B cell (primary cell): ENCODE measurements around the gene TWF2. TPM values are rescaled to one million over a fixed set of nuclear protein-coding genes. Genes with fewer than 3 reads are reported as not detected.

ENCODE experiments used
- ATAC-seq: fragments of 200-7000 bp; cut with Tn5 transposase; one replicate; pipeline ENCODE4 v1.10.0; 2021; ENCODE audit warnings: low read depth, mild to moderate bottlenecking, moderate number of reproducible peaks, moderate library complexity
- CTCF ChIA-PET: fragments of 350-600 bp; sonication (Branson Sonifier 250); formaldehyde crosslinking; loops from one replicate; lab custom pipeline; 2021; ENCODE audit warnings: antibody characterized with exemption, inconsistent platforms; lab: Charles Lee
- POLR2A ChIA-PET: fragments of 350-600 bp; sonication (Branson Sonifier 250); formaldehyde crosslinking; loops from one replicate; lab custom pipeline; 2021; ENCODE audit warnings: antibody characterized with exemption; lab: Charles Lee
- DNase-seq: peaks from one replicate; pipeline ENCODE4 v3.0.0; 2013
- H2AFZ ChIP-seq: 2 replicates; pipeline ENCODE4 v1.6.1; 2012; ENCODE audit warnings: mild to moderate bottlenecking, low read depth, low read length; ENCODE audit not compliant: insufficient read depth, poor library complexity, severe bottlenecking
- H3K27ac ChIP-seq, 2 donors: 1 replicate in 1 of 2; 2 replicates in 1 of 2; pipeline ENCODE4 v1.5.1; 2012 to 2013; ENCODE audit warnings: low read length in 2 of 2, mild to moderate bottlenecking in 2 of 2, moderate library complexity in 1 of 2
- H3K27me3 ChIP-seq, 4 experiments: fragments of 200-600 bp in 1 of 4; sonication (generic) in 1 of 4; replicated peaks in 1 of 4; 1 replicate in 2 of 4; 2 replicates in 2 of 4; pipeline versions ENCODE4 v1.6.1 to v1.7.0; 2013 to 2016; ENCODE audit warnings: low read length in 3 of 4, mild to moderate bottlenecking in 2 of 4, mixed read lengths in 1 of 4, moderate library complexity in 1 of 4; ENCODE audit not compliant: insufficient read depth in 4 of 4, control insufficient read depth in 3 of 4; ENCODE audit errors: control extremely low read depth in 1 of 4
- H3K36me3 ChIP-seq, 2 experiments: replicated peaks in 1 of 2; 1 replicate in 1 of 2; 2 replicates in 1 of 2; pipeline versions ENCODE4 v1.6.1 to v1.7.1; 2013; ENCODE audit warnings: low read length in 1 of 2; ENCODE audit not compliant: insufficient read depth in 2 of 2, control insufficient read depth in 1 of 2; ENCODE audit errors: control extremely low read depth in 1 of 2, extremely low read depth in 1 of 2
- H3K4me1 ChIP-seq, 2 donors: fragments of 200-600 bp in 1 of 2; sonication (generic) in 1 of 2; 1 replicate in 1 of 2; 2 replicates in 1 of 2; pipeline versions ENCODE4 v1.5.1 to v1.6.1; 2013 to 2017; ENCODE audit warnings: low read length in 2 of 2; ENCODE audit not compliant: control insufficient read depth in 2 of 2, insufficient read depth in 2 of 2
- H3K4me2 ChIP-seq: replicated peaks from 2 replicates; pipeline ENCODE3; 2012; ENCODE audit warnings: mild to moderate bottlenecking, low read depth, low read length; ENCODE audit not compliant: poor library complexity, severe bottlenecking
- H3K4me3 ChIP-seq, 5 experiments: fragments of 200-600 bp in 1 of 5; sonication (generic) in 1 of 5; 1 replicate in 3 of 5; 2 replicates in 2 of 5; pipeline versions ENCODE4 v1.5.1 to v1.7.0; 2011 to 2016; ENCODE audit warnings: low read length in 4 of 5, mild to moderate bottlenecking in 4 of 5, low read depth in 2 of 5, control low read depth in 1 of 5, moderate library complexity in 1 of 5; ENCODE audit not compliant: insufficient read depth in 1 of 5; ENCODE audit errors: control extremely low read depth in 1 of 5, extremely low read depth in 1 of 5
- H3K79me2 ChIP-seq: fragments of 200-600 bp; sonication (generic); one replicate; pipeline ENCODE4 v1.6.0; 2016; ENCODE audit warnings: low read length; ENCODE audit not compliant: control insufficient read depth, insufficient read depth
- H3K9ac ChIP-seq: fragments of 200-600 bp; sonication (generic); 2 replicates; pipeline ENCODE4 v1.6.1; 2017; ENCODE audit warnings: mild to moderate bottlenecking, low read length, moderate library complexity
- H3K9me3 ChIP-seq, 3 donors: one replicate each; pipeline versions ENCODE4 v1.6.1 to v1.7.1; 2013; ENCODE audit warnings: low read length in 2 of 3; ENCODE audit not compliant: control insufficient read depth in 2 of 3, insufficient read depth in 1 of 3; ENCODE audit errors: control extremely low read depth in 1 of 3
- H4K20me1 ChIP-seq: 2 replicates; pipeline ENCODE4 v1.6.0; 2012; ENCODE audit warnings: mild to moderate bottlenecking, low read length; ENCODE audit not compliant: insufficient read depth, control insufficient read depth, poor library complexity, severe bottlenecking
- H3K27ac Mint-ChIP-seq: one replicate; pipeline ENCODE4 v1.8.0; 2021; ENCODE audit warnings: mixed read lengths
- H3K27me3 Mint-ChIP-seq: one replicate; pipeline ENCODE4 v1.8.0; 2021; ENCODE audit warnings: mixed read lengths
- H3K4me1 Mint-ChIP-seq: one replicate; pipeline ENCODE4 v1.8.0; 2021; ENCODE audit warnings: mixed read lengths
- H3K4me3 Mint-ChIP-seq: one replicate; pipeline ENCODE4 v1.8.0; 2021; ENCODE audit warnings: mixed read lengths
- H3K9me3 Mint-ChIP-seq: one replicate; pipeline ENCODE4 v1.8.0; 2022; ENCODE audit warnings: mixed read lengths; ENCODE audit not compliant: insufficient read depth
- CTCF ChIP-seq: fragments of 200-600 bp; IDR thresholded peaks from one replicate; pipeline ENCODE4 v1.8.0; 2022; ENCODE audit warnings: antibody characterized with exemption, mild to moderate bottlenecking
- EZH2 ChIP-seq: IDR thresholded peaks from 2 replicates; pipeline ENCODE4 v1.6.1; 2012; ENCODE audit warnings: borderline replicate concordance, low read depth, mild to moderate bottlenecking, moderate library complexity, low read length; ENCODE audit not compliant: insufficient read depth, poor library complexity, severe bottlenecking
- WGBS: methylation state at CpG from one replicate; pipeline ENCODE4 v1.1.5; 2013; ENCODE audit warnings: missing lambda C conversion rate; ENCODE audit not compliant: insufficient coverage; 5-methylcytosine and 5-hydroxymethylcytosine counted together
- intact Hi-C: fragments of 100-400 bp; cut with micrococcal nuclease; formaldehyde crosslinking; loops from one replicate; pipeline ENCODE4 v1.10.0; 2022
- polyA plus RNA-seq: library from polyadenylated mRNA; depleted of rRNA; stranded (reverse); fragments of >200 nt; gene quantifications from 2 replicates; pipeline ENCODE4 v1.2.3, GENCODE V29; 2012
- total RNA-seq, 2 donors: library from RNA; stranded (reverse); fragments of 120-200 nt in 1 of 2; gene quantifications; 1 replicate in 1 of 2; 2 replicates in 1 of 2; pipeline versions ENCODE4 v1.2.3 to v1.2.4, GENCODE V29; 2013 to 2022

Gene TWF2
- total and polyA plus RNA-seq, 2 donors (not counting 1 experiment from before 2014, with no cell fraction given) = 60.3 to 88.2 TPM

GRCh38 chr3:52227766-52228165 is 11.2 kb downstream of the TWF2 start:
- ChIA-PET CTCF (interaction anchor here (1.4 to 12.3 kb wide), 2 partner anchors 57 to 73 kb away, joined by 3 to 265 read pairs; partner anchors contain the start of genes GLYCTK, POC1A and WDR82), POLR2A (interaction anchor here (3.8 kb wide), 1 partner anchor 10 kb away, joined by 28 read pairs; the partner anchor contains the start of gene TWF2)
- intact Hi-C loops = loop anchor here (5.0 to 10.0 kb wide), 2 partner anchors 173 to 230 kb away; partner anchors contain the start of genes DUSP7 and NISCH
- no peak overlapping the region for H3K9ac ChIP-seq
- H3K36me3 ChIP-seq = peaks cover 3 to 60% of the 10 kb centered on the region in 2 experiments
- H3K27me3 ChIP-seq = no peaks in the 10 kb centered on the region
- H2AFZ ChIP-seq = no peak overlapping the region
- no peak for DNase-seq
- Mint-ChIP-seq H3K27ac (peak overlapping the region; percentile 99), H3K27me3 (no peaks in the 10 kb centered on the region), H3K4me1 (peaks cover 65% of the 10 kb centered on the region), H3K4me3 (no peak overlapping the region), H3K9me3 (no peaks in the 10 kb centered on the region)
- H3K4me1 ChIP-seq = peaks cover 42 to 64% of the 10 kb centered on the region in 2 donors
- WGBS = 89% methylated on average over 5 of the region's 7 CpGs
- H3K27ac ChIP-seq = no peak overlapping the region
- no peak overlapping the region for H3K4me2 ChIP-seq
- no peak for ATAC-seq
- peaks cover 55% of the 10 kb centered on the region for H3K79me2 ChIP-seq
- H3K9me3 ChIP-seq = no peaks in the 10 kb centered on the region
- H3K4me3 ChIP-seq = no peak overlapping the region
- TF ChIP-seq CTCF (no peak), EZH2 (no peak)
- H4K20me1 ChIP-seq = peaks cover 29% of the 10 kb centered on the region

DNA sequence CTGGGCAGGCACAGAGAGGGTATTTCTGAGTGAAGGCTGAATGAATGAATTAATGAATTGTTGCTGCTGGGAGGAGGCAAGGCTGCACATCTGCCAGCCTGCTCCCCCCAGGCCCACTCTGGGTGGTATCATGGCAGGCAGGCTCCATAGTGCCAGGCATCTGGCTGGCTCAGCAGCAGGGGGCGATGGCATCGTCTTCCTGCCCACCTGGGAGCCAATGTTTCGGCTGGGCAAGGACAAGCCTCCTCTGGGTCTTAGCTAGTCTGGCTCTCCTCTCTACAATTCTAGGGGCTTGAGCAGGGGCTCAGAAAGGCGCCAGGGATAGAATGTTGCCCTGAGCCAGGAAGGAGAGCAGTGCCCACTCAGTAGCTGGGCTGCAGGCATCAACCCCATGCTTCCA is 11.8 kb downstream of the TWF2 start:
- ChIA-PET CTCF (interaction anchor here (1.4 to 12.3 kb wide), 3 partner anchors 57 to 112 kb away, joined by 3 to 265 read pairs (median 177); partner anchors contain the start of genes GLYCTK, POC1A and WDR82), POLR2A (interaction anchor here (3.3 to 3.8 kb wide), 2 partner anchors 11 to 61 kb away, joined by 23 to 28 read pairs; partner anchors contain the start of genes GLYCTK and TWF2)
- Histone ChIP-seq H3K79me2 (peaks cover 55% of the 10 kb centered on the region), H3K9me3 (no peaks in the 10 kb centered on the region), H4K20me1 (peaks cover 27% of the 10 kb centered on the region), H3K36me3 (peaks cover 3 to 62% of the 10 kb centered on the region in 2 experiments), H3K27me3 (no peaks in the 10 kb centered on the region), H3K4me2 (peak overlapping the region; percentile 90), H3K4me3 (no peak overlapping the region), H3K27ac (peak overlapping the region; percentile 78 to 88), H2AFZ (no peak overlapping the region), H3K9ac (no peak overlapping the region), H3K4me1 (peaks cover 42 to 65% of the 10 kb centered on the region in 2 donors)
- H3K4me1 Mint-ChIP-seq = peaks cover 68% of the 10 kb centered on the region
- ATAC-seq (no peak), DNase-seq (peak; percentile 18)
- peak overlapping the region; percentile 94 for H3K4me3 Mint-ChIP-seq
- H3K27me3 Mint-ChIP-seq = no peaks in the 10 kb centered on the region
- 80% methylated on average over 4 of the region's 4 CpGs for WGBS
- H3K9me3 Mint-ChIP-seq = no peaks in the 10 kb centered on the region
- TF ChIP-seq CTCF (no peak), EZH2 (no peak)
- intact Hi-C loops = loop anchor here (5.0 to 10.0 kb wide), 2 partner anchors 172 to 230 kb away; partner anchors contain the start of genes DUSP7 and NISCH
- peak overlapping the region; percentile 99 for H3K27ac Mint-ChIP-seq
